Natural killer cell (primary cell): ENCODE results near the gene HELT. TPM values are rescaled to one million over a fixed set of nuclear protein-coding genes. Genes with fewer than 3 reads are reported as not detected.

Experiments used
- ATAC-seq, 3 donors: fragments of 150-1000 bp in 2 of 3; fragments of 200-7000 bp in 1 of 3; cut with Tn5 transposase; 1 replicate in 1 of 3; 2 replicates in 2 of 3; pipeline ENCODE4 v1.10.0; 2021; ENCODE audit warnings: mild to moderate bottlenecking in 2 of 3, moderate library complexity in 2 of 3
- DNase-seq, 2 donors: peaks; one replicate each; pipeline versions ENCODE4 v3.0.0 to v3.0.0-alpha.2; 2013 to 2021; ENCODE audit warnings: mixed read lengths in 1 of 2
- H3K27ac ChIP-seq: one replicate; pipeline ENCODE4 v1.5.1; 2013; ENCODE audit warnings: mild to moderate bottlenecking, low read length
- H3K27me3 ChIP-seq: one replicate; pipeline ENCODE4 v1.6.1; 2013; ENCODE audit warnings: low read length; ENCODE audit not compliant: control insufficient read depth, insufficient read depth
- H3K36me3 ChIP-seq: one replicate; pipeline ENCODE4 v1.6.1; 2013; ENCODE audit warnings: low read length; ENCODE audit not compliant: control insufficient read depth, insufficient read depth
- H3K4me1 ChIP-seq: one replicate; pipeline ENCODE4 v1.6.1; 2013; ENCODE audit warnings: low read length; ENCODE audit not compliant: control insufficient read depth, insufficient read depth
- H3K4me3 ChIP-seq: one replicate; pipeline ENCODE4 v1.5.1; 2013; ENCODE audit warnings: low read length
- H3K9me3 ChIP-seq: one replicate; pipeline ENCODE4 v1.6.1; 2013; ENCODE audit warnings: low read length; ENCODE audit not compliant: control insufficient read depth, insufficient read depth
- H3K27ac Mint-ChIP-seq, 2 donors: one replicate each; pipeline ENCODE4 v1.8.0; 2022; ENCODE audit warnings: mild to moderate bottlenecking in 2 of 2, mixed read lengths in 2 of 2, moderate library complexity in 1 of 2
- H3K27me3 Mint-ChIP-seq, 2 donors: one replicate each; pipeline ENCODE4 v1.8.0; 2022; ENCODE audit warnings: low read depth in 2 of 2, mixed read lengths in 2 of 2
- H3K36me3 Mint-ChIP-seq: one replicate; pipeline ENCODE4 v1.8.0; 2022; ENCODE audit warnings: mixed read lengths
- H3K4me1 Mint-ChIP-seq, 2 donors: one replicate each; pipeline ENCODE4 v1.8.0; 2022; ENCODE audit warnings: mixed read lengths in 2 of 2
- H3K4me3 Mint-ChIP-seq: one replicate; pipeline ENCODE4 v1.8.0; 2022; ENCODE audit warnings: mild to moderate bottlenecking, moderate library complexity, mixed read lengths
- H3K9me3 Mint-ChIP-seq, 2 donors: one replicate each; pipeline ENCODE4 v1.8.0; 2022; ENCODE audit warnings: mixed read lengths in 2 of 2
- WGBS: methylation state at CpG from one replicate; pipeline ENCODE4 v1.1.7; 2013; ENCODE audit warnings: missing lambda C conversion rate; ENCODE audit not compliant: insufficient coverage; 5-methylcytosine and 5-hydroxymethylcytosine counted together
- intact Hi-C: fragments of 100-400 bp; cut with micrococcal nuclease; formaldehyde crosslinking; loops from one replicate; pipeline ENCODE4 v1.14.2; 2022
- total RNA-seq, 4 donors: library from RNA; stranded (reverse); fragments of 120-200 nt in 1 of 4; gene quantifications; one replicate each; pipeline versions ENCODE4 v1.2.3 to v1.2.4, GENCODE V29; 2013 to 2022
- TF ChIP-seq, protein P1 (sequence below): fragments of 200-600 bp; IDR thresholded peaks from one replicate; pipeline ENCODE4 v1.8.0; 2022; ENCODE audit warnings: antibody characterized with exemption

The HELT gene
- total RNA-seq, 3 donors from 2014 or later (not counting 1 experiment from before 2014, with no cell fraction given), result not detected

- no peak for ATAC-seq
- Histone ChIP-seq H3K27me3 (no peaks in the 10 kb centered on the region), H3K36me3 (no peaks in the 10 kb centered on the region), H3K4me3 (no peak overlapping the region), H3K4me1 (no peaks in the 10 kb centered on the region), H3K9me3 (no peaks in the 10 kb centered on the region), H3K27ac (no peak overlapping the region)
- Mint-ChIP-seq H3K27ac (no peak overlapping the region), H3K36me3 (no peaks in the 10 kb centered on the region), H3K9me3 (no peaks in the 10 kb centered on the region), H3K27me3 (no peaks in the 10 kb centered on the region), H3K4me3 (no peak overlapping the region), H3K4me1 (no peaks in the 10 kb centered on the region)
- TF ChIP-seq, protein P1, sequence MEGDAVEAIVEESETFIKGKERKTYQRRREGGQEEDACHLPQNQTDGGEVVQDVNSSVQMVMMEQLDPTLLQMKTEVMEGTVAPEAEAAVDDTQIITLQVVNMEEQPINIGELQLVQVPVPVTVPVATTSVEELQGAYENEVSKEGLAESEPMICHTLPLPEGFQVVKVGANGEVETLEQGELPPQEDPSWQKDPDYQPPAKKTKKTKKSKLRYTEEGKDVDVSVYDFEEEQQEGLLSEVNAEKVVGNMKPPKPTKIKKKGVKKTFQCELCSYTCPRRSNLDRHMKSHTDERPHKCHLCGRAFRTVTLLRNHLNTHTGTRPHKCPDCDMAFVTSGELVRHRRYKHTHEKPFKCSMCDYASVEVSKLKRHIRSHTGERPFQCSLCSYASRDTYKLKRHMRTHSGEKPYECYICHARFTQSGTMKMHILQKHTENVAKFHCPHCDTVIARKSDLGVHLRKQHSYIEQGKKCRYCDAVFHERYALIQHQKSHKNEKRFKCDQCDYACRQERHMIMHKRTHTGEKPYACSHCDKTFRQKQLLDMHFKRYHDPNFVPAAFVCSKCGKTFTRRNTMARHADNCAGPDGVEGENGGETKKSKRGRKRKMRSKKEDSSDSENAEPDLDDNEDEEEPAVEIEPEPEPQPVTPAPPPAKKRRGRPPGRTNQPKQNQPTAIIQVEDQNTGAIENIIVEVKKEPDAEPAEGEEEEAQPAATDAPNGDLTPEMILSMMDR, result no peak
- intact Hi-C loops, result no loop called here
- WGBS, result 72% methylated on average over 3 of the region's 6 CpGs
- no peak for DNase-seq
Observed at GRCh38 chr4:184991860-184992259, 26.4 kb upstream of the HELT start.

DNA sequence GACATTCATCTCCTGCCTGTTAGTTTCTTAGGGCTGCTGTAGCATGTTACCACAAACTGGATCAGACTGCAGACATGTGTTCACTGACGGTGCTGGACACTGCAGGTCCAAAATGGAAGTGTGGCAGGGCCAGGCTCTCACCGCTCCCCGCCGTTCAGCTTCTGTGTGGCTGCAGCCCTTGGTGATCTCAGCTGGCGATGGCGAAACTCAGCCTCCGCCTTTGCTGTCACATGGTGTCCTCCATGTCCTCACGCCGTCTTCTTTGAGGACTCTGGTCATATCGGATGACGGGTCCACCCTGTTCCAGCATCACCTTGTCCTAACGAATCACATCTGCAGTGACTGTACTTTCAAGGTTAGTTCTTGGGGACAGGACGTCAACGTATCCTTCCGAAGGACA is 25.9 kb upstream of the HELT start:
- Mint-ChIP-seq H3K27ac (no peak overlapping the region), H3K4me3 (no peak overlapping the region), H3K36me3 (no peaks in the 10 kb centered on the region), H3K4me1 (no peaks in the 10 kb centered on the region), H3K27me3 (no peaks in the 10 kb centered on the region), H3K9me3 (no peaks in the 10 kb centered on the region)
- no peak overlapping the region for H3K27ac ChIP-seq
- intact Hi-C loops, result no loop called here
- TF ChIP-seq, protein P1, result no peak
- ATAC-seq (no peak), DNase-seq (no peak)
- no peaks in the 10 kb centered on the region for H3K4me1 ChIP-seq
- no peak overlapping the region for H3K4me3 ChIP-seq
- H3K36me3 ChIP-seq, result no peaks in the 10 kb centered on the region
- WGBS, result 91% methylated on average over 15 of the region's 15 CpGs
- no peaks in the 10 kb centered on the region for H3K9me3 ChIP-seq
- H3K27me3 ChIP-seq, result no peaks in the 10 kb centered on the region

DNA sequence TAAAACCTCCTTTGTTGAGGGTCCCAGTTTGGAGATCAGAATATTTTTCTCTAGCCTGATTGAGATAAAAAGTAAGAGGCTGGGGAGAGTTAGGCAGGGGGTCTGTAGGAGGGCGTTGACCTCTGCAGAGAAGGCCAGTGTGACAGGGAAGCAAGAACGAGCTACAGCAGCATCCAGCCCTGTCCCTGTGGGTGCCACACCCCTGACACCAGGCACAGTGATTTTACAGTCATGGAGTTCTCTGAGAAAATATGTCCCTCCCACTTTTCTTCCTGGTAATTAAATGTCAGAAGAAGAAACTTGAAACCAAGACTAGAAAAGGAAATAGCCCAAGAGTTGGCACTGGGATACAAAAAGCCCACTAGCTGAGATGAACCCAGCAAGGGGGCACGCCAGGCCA is 25.0 kb upstream of the HELT start:
- WGBS, result 62% methylated on average over 3 of the region's 3 CpGs
- Mint-ChIP-seq H3K36me3 (no peaks in the 10 kb centered on the region), H3K27ac (no peak overlapping the region), H3K27me3 (no peaks in the 10 kb centered on the region), H3K4me1 (no peaks in the 10 kb centered on the region), H3K9me3 (no peaks in the 10 kb centered on the region), H3K4me3 (no peak overlapping the region)
- DNase-seq (no peak), ATAC-seq (no peak)
- Histone ChIP-seq H3K36me3 (no peaks in the 10 kb centered on the region), H3K27ac (no peak overlapping the region), H3K4me3 (no peak overlapping the region), H3K4me1 (no peaks in the 10 kb centered on the region), H3K27me3 (no peaks in the 10 kb centered on the region), H3K9me3 (no peaks in the 10 kb centered on the region)
- intact Hi-C loops, result no loop called here
- TF ChIP-seq, protein P1, result no peak

DNA sequence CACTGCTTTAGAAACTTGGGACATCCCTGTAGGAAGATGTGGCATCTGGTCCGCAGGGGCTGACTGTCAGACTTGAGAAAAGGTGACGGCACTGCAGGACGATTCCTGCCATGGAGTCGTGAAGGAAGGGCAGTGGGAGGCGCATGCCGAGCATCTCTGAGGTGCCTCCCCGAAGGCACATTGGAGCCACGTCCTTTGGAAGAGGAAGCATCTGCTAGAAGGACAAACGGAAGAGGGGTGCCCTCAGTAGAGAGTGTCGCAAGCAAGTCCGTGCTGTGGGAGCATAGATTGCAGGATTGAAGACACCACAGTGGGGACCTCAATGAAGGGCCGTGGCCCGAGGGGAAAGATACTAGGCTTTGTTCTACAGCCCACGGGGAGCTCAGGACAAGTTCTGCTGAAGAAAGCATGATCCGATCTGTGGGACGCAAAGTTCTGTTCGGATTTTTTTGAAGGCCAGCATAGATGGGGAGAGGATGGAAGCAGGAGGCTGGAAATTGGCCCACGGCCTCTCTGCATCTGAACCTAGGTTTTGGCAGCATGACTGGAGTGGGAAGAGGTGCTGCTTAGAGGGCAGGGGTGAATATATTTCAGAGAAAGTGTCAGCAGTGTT is 24.2 kb upstream of the HELT start:
- ATAC-seq, result peak in 1 of 3 donors; percentile 39
- no peak for DNase-seq
- Histone ChIP-seq H3K9me3 (no peaks in the 10 kb centered on the region), H3K27ac (no peak overlapping the region), H3K4me1 (no peaks in the 10 kb centered on the region), H3K36me3 (no peaks in the 10 kb centered on the region), H3K4me3 (no peak overlapping the region), H3K27me3 (no peaks in the 10 kb centered on the region)
- Mint-ChIP-seq H3K27ac (no peak overlapping the region), H3K4me3 (no peak overlapping the region), H3K27me3 (no peaks in the 10 kb centered on the region), H3K9me3 (no peaks in the 10 kb centered on the region), H3K4me1 (no peaks in the 10 kb centered on the region), H3K36me3 (no peaks in the 10 kb centered on the region)
- intact Hi-C loops, result no loop called here
- WGBS, result 78% methylated on average over 18 of the region's 18 CpGs
- TF ChIP-seq, protein P1, result no peak
